OCI-LY3 (cell line): ENCODE measurements around the gene PRMT3.

Experiments
- H2AFZ ChIP-seq: fragments of 200-600, 300-600 bp; shearing (Covaris generic); 2 replicates; pipeline ENCODE4 v1.6.0; 2014; ENCODE audit warnings: antibody characterized with exemption, low read depth, low read length
- H3K27ac ChIP-seq: fragments of 200-600, 300-600 bp; sonication (generic); 2 replicates; pipeline ENCODE4 v1.5.1; 2014; ENCODE audit warnings: mild to moderate bottlenecking, low read length, moderate library complexity, mixed read lengths
- H3K27me3 ChIP-seq: fragments of 200-600, 300-600 bp; sonication (generic); 2 replicates; pipeline ENCODE4 v1.6.1; 2014; ENCODE audit warnings: low read depth, low read length, mixed read lengths
- H3K36me3 ChIP-seq: fragments of 200-600, 300-600 bp; sonication (generic); replicated peaks from 2 replicates; pipeline ENCODE3; 2014; ENCODE audit warnings: low read depth, low read length, mixed read lengths
- H3K4me1 ChIP-seq: fragments of 300-600, 200-600 bp; sonication (generic); 2 replicates; pipeline ENCODE4 v1.6.1; 2014; ENCODE audit warnings: low read length, mixed read lengths
- H3K4me2 ChIP-seq: fragments of 200-600, 300-600 bp; sonication (generic); 2 replicates; pipeline ENCODE4 v1.6.1; 2014; ENCODE audit warnings: low read length, mixed read lengths
- H3K4me3 ChIP-seq: fragments of 300-600, 200-600 bp; sonication (generic); 2 replicates; pipeline ENCODE4 v1.5.1; 2014; ENCODE audit warnings: antibody characterized with exemption, mild to moderate bottlenecking, low read length, moderate library complexity
- H3K79me2 ChIP-seq: fragments of 300-600, 200-600 bp; shearing (Covaris generic); 2 replicates; pipeline ENCODE4 v1.6.1; 2014; ENCODE audit warnings: mild to moderate bottlenecking, low read length, mixed read lengths
- H3K9ac ChIP-seq: fragments of 300-600, 200-600 bp; shearing (Covaris generic); 2 replicates; pipeline ENCODE4 v1.6.0; 2014; ENCODE audit warnings: mild to moderate bottlenecking, low read length, moderate library complexity
- H3K9me3 ChIP-seq: fragments of 200-600, 300-600 bp; shearing (Covaris generic); 2 replicates; pipeline ENCODE4 v1.6.1; 2014; ENCODE audit warnings: low read length, mixed read lengths; ENCODE audit not compliant: insufficient read depth
- H4K20me1 ChIP-seq: fragments of 200-600, 300-600 bp; sonication (generic); 2 replicates; pipeline ENCODE4 v1.6.1; 2016; ENCODE audit warnings: low read length, mixed read lengths; ENCODE audit not compliant: insufficient read depth
- CTCF ChIP-seq: fragments of 200-600, 300-600 bp; sonication (generic); IDR thresholded peaks from 2 replicates; pipeline ENCODE4 v1.5.1; 2014; ENCODE audit warnings: antibody characterized with exemption, low read length, low read depth
- EZH2phosphoT487 ChIP-seq: fragments of 200-600 bp; shearing (Covaris generic); IDR thresholded peaks from 2 replicates; pipeline ENCODE4 v1.6.1; 2018; ENCODE audit warnings: antibody characterized with exemption, mixed run types, low read depth

Gene PRMT3

GRCh38 chr11:20493340-20493739 lies 105.8 kb downstream of the PRMT3 start:
- no peaks in the 10 kb centered on the region for H4K20me1 ChIP-seq

GRCh38 chr11:20497124-20497792 lies 109.7 kb downstream of the PRMT3 start:
- Histone ChIP-seq H3K4me2 (no peak overlapping the region), H3K36me3 (peaks cover 23% of the 10 kb centered on the region), H3K27ac (no peak overlapping the region), H3K9ac (no peak overlapping the region), H3K4me1 (peaks cover 7% of the 10 kb centered on the region), H3K79me2 (no peaks in the 10 kb centered on the region), H3K27me3 (no peaks in the 10 kb centered on the region), H3K4me3 (no peak overlapping the region), H4K20me1 (no peaks in the 10 kb centered on the region), H2AFZ (no peak overlapping the region), H3K9me3 (no peaks in the 10 kb centered on the region)
- no peak for TF ChIP-seq EZH2phosphoT487
- TF ChIP-seq CTCF = no peak

More at GRCh38 chr11:20493340-20493739, 105.8 kb downstream of the PRMT3 start:
- Histone ChIP-seq H3K27me3 (no peaks in the 10 kb centered on the region), H3K9me3 (no peaks in the 10 kb centered on the region), H2AFZ (no peak overlapping the region), H3K4me3 (no peak overlapping the region), H3K4me1 (peaks cover 13% of the 10 kb centered on the region), H3K9ac (no peak overlapping the region), H3K27ac (no peak overlapping the region), H3K4me2 (no peak overlapping the region), H3K79me2 (peaks cover 6% of the 10 kb centered on the region; the same call in 1 of the 2 replicates), H3K36me3 (peaks cover 20% of the 10 kb centered on the region)
- TF ChIP-seq EZH2phosphoT487 = no peak
- TF ChIP-seq CTCF = no peak

- H3K9me3 ChIP-seq = no peaks in the 10 kb centered on the region
Observed at GRCh38 chr11:20501252-20501651, 113.7 kb downstream of the PRMT3 start.

GRCh38 chr11:20501971-20502370 lies 114.5 kb downstream of the PRMT3 start:
- H3K4me1 ChIP-seq = peaks cover 7% of the 10 kb centered on the region
- H3K4me3 ChIP-seq = no peak overlapping the region
- no peaks in the 10 kb centered on the region for H3K79me2 ChIP-seq
- H3K27me3 ChIP-seq = no peaks in the 10 kb centered on the region
- H3K36me3 ChIP-seq = peaks cover 27% of the 10 kb centered on the region
- H3K9me3 ChIP-seq = no peaks in the 10 kb centered on the region
- no peak overlapping the region for H3K4me2 ChIP-seq
- H2AFZ ChIP-seq = no peak overlapping the region
- H3K27ac ChIP-seq = peak overlapping the region; percentile 35; the same call in 1 of the 2 replicates
- no peak for TF ChIP-seq EZH2phosphoT487
- no peak overlapping the region for H3K9ac ChIP-seq
- H4K20me1 ChIP-seq = no peaks in the 10 kb centered on the region

More at GRCh38 chr11:20501252-20501651, 113.7 kb downstream of the PRMT3 start:
- Histone ChIP-seq H4K20me1 (no peaks in the 10 kb centered on the region), H2AFZ (no peak overlapping the region), H3K27ac (peak overlapping the region; percentile 40), H3K27me3 (no peaks in the 10 kb centered on the region), H3K79me2 (no peaks in the 10 kb centered on the region), H3K4me3 (no peak overlapping the region), H3K4me2 (no peak overlapping the region), H3K9ac (no peak overlapping the region), H3K4me1 (peaks cover 7% of the 10 kb centered on the region), H3K36me3 (peaks cover 25% of the 10 kb centered on the region)
- no peak for TF ChIP-seq EZH2phosphoT487
- TF ChIP-seq CTCF = no peak
